Activated T-cell treated with anti-CD3 and anti-CD28 coated beads, Interleukin-2, amount 50 U/mL, for 72 hours (primary cell): Measurements from ENCODE around the gene PCYOX1L. TPM values are rescaled to one million over a fixed set of nuclear protein-coding genes. Genes with fewer than 3 reads are reported as not detected.

Source experiments
- ATAC-seq, 2 donors: fragments of 150-1000 bp; cut with Tn5 transposase; replicated peaks in 1 of 2; 2 replicates each; pipeline ENCODE4 v1.10.0; 2021; ENCODE audit warnings: moderate library complexity in 2 of 2, mild to moderate bottlenecking in 1 of 2
- DNase-seq, 2 donors: peaks; one replicate each; pipeline ENCODE4 v3.0.0; 2021 to 2022; ENCODE audit warnings: mixed read lengths in 1 of 2
- H3K27ac Mint-ChIP-seq: one replicate; pipeline ENCODE4 v1.8.0; 2022; ENCODE audit warnings: mild to moderate bottlenecking, moderate library complexity, mixed read lengths
- H3K27me3 Mint-ChIP-seq: one replicate; pipeline ENCODE4 v1.8.0; 2022; ENCODE audit warnings: low read depth, mixed read lengths
- H3K36me3 Mint-ChIP-seq, 2 donors: one replicate each; pipeline ENCODE4 v1.8.0; 2022; ENCODE audit warnings: mixed read lengths in 2 of 2, mild to moderate bottlenecking in 1 of 2; ENCODE audit not compliant: insufficient read depth in 2 of 2
- H3K4me1 Mint-ChIP-seq: one replicate; pipeline ENCODE4 v1.8.0; 2022; ENCODE audit warnings: low read depth, mixed read lengths
- H3K4me3 Mint-ChIP-seq, 2 donors: one replicate each; pipeline ENCODE4 v1.8.0; 2022; ENCODE audit warnings: mild to moderate bottlenecking in 2 of 2, mixed read lengths in 2 of 2, moderate library complexity in 2 of 2
- H3K9me3 Mint-ChIP-seq, 2 donors: one replicate each; pipeline ENCODE4 v1.8.0; 2022; ENCODE audit warnings: mixed read lengths in 2 of 2
- total RNA-seq, 2 donors: library from RNA; stranded (reverse); gene quantifications; one replicate each; pipeline ENCODE4 v1.2.3, GENCODE V29; 2022

PCYOX1L gene
- total RNA-seq, 2 donors from 2014 or later: 18.2 to 24.4 TPM

GRCh38 chr5:149403923-149404745, 46.3 kb downstream of the PCYOX1L start:
- Mint-ChIP-seq H3K4me1 (no peaks in the 10 kb centered on the region), H3K36me3 (no peaks in the 10 kb centered on the region)

GRCh38 chr5:149404746-149405549, 47.1 kb downstream of the PCYOX1L start:
- Mint-ChIP-seq H3K4me3 (no peak overlapping the region), H3K27me3 (no peaks in the 10 kb centered on the region), H3K27ac (no peak overlapping the region), H3K9me3 (no peaks in the 10 kb centered on the region), H3K4me1 (no peaks in the 10 kb centered on the region), H3K36me3 (no peaks in the 10 kb centered on the region)
- ATAC-seq: no peak
- no peak for DNase-seq

More at GRCh38 chr5:149403923-149404745, 46.3 kb downstream of the PCYOX1L start:
- no peak overlapping the region for H3K4me3 Mint-ChIP-seq
- no peaks in the 10 kb centered on the region for H3K27me3 Mint-ChIP-seq
- DNase-seq (no peak), ATAC-seq (no peak)
- H3K27ac Mint-ChIP-seq: no peak overlapping the region
- no peaks in the 10 kb centered on the region for H3K9me3 Mint-ChIP-seq

GRCh38 chr5:149405550-149406202, 47.8 kb downstream of the PCYOX1L start:
- H3K9me3 Mint-ChIP-seq: no peaks in the 10 kb centered on the region
- H3K4me1 Mint-ChIP-seq: no peaks in the 10 kb centered on the region
- no peaks in the 10 kb centered on the region for H3K36me3 Mint-ChIP-seq
- H3K4me3 Mint-ChIP-seq: no peak overlapping the region
- H3K27me3 Mint-ChIP-seq: no peaks in the 10 kb centered on the region
- H3K27ac Mint-ChIP-seq: no peak overlapping the region
- ATAC-seq (no peak), DNase-seq (no peak)

- no peaks in the 10 kb centered on the region for H3K36me3 Mint-ChIP-seq
Measured at GRCh38 chr5:149406203-149406978, 48.5 kb downstream of the PCYOX1L start.

GRCh38 chr5:149406979-149407306, 49.1 kb downstream of the PCYOX1L start:
- H3K27ac Mint-ChIP-seq: no peak overlapping the region
- no peaks in the 10 kb centered on the region for H3K4me1 Mint-ChIP-seq
- no peaks in the 10 kb centered on the region for H3K9me3 Mint-ChIP-seq
- no peaks in the 10 kb centered on the region for H3K27me3 Mint-ChIP-seq
- H3K4me3 Mint-ChIP-seq: no peak overlapping the region
- DNase-seq (no peak), ATAC-seq (no peak)
- H3K36me3 Mint-ChIP-seq: no peaks in the 10 kb centered on the region

More at GRCh38 chr5:149406203-149406978, 48.5 kb downstream of the PCYOX1L start:
- no peak for ATAC-seq
- Mint-ChIP-seq H3K9me3 (no peaks in the 10 kb centered on the region), H3K4me3 (no peak overlapping the region), H3K4me1 (no peaks in the 10 kb centered on the region), H3K27ac (no peak overlapping the region), H3K27me3 (no peaks in the 10 kb centered on the region)
- no peak for DNase-seq

- no peak overlapping the region for H3K4me3 Mint-ChIP-seq
- H3K4me1 Mint-ChIP-seq: no peaks in the 10 kb centered on the region
- no peaks in the 10 kb centered on the region for H3K27me3 Mint-ChIP-seq
- DNase-seq (no peak), ATAC-seq (no peak)
- H3K36me3 Mint-ChIP-seq: no peaks in the 10 kb centered on the region
- H3K27ac Mint-ChIP-seq: no peak overlapping the region
- H3K9me3 Mint-ChIP-seq: no peaks in the 10 kb centered on the region
Measured at GRCh38 chr5:149407323-149408251, 49.7 kb downstream of the PCYOX1L start.

GRCh38 chr5:149408252-149409099, 50.6 kb downstream of the PCYOX1L start:
- no peak for DNase-seq
- Mint-ChIP-seq H3K27me3 (no peaks in the 10 kb centered on the region), H3K27ac (no peak overlapping the region), H3K4me1 (no peaks in the 10 kb centered on the region), H3K4me3 (no peak overlapping the region), H3K9me3 (no peaks in the 10 kb centered on the region), H3K36me3 (no peaks in the 10 kb centered on the region)
- no peak for ATAC-seq

GRCh38 chr5:149409268-149409948, 51.6 kb downstream of the PCYOX1L start:
- no peaks in the 10 kb centered on the region for H3K9me3 Mint-ChIP-seq
- no peaks in the 10 kb centered on the region for H3K27me3 Mint-ChIP-seq
- H3K4me3 Mint-ChIP-seq: no peak overlapping the region
- ATAC-seq: no peak
- H3K4me1 Mint-ChIP-seq: no peaks in the 10 kb centered on the region
- DNase-seq: no peak
- H3K27ac Mint-ChIP-seq: no peak overlapping the region
- no peaks in the 10 kb centered on the region for H3K36me3 Mint-ChIP-seq

- ATAC-seq (no peak), DNase-seq (no peak)
- H3K4me3 Mint-ChIP-seq: no peak overlapping the region
Measured at GRCh38 chr5:149410071-149410470, 52.2 kb downstream of the PCYOX1L start.

GRCh38 chr5:149410721-149411432, 53.0 kb downstream of the PCYOX1L start:
- no peak overlapping the region for H3K4me3 Mint-ChIP-seq
- H3K27ac Mint-ChIP-seq: no peak overlapping the region
- no peak for DNase-seq
- H3K27me3 Mint-ChIP-seq: no peaks in the 10 kb centered on the region
- H3K9me3 Mint-ChIP-seq: no peaks in the 10 kb centered on the region
- no peaks in the 10 kb centered on the region for H3K4me1 Mint-ChIP-seq
- no peak for ATAC-seq
- no peaks in the 10 kb centered on the region for H3K36me3 Mint-ChIP-seq

More at GRCh38 chr5:149410071-149410470, 52.2 kb downstream of the PCYOX1L start:
- no peaks in the 10 kb centered on the region for H3K9me3 Mint-ChIP-seq
- H3K4me1 Mint-ChIP-seq: no peaks in the 10 kb centered on the region
- no peak overlapping the region for H3K27ac Mint-ChIP-seq
- H3K36me3 Mint-ChIP-seq: no peaks in the 10 kb centered on the region
- no peaks in the 10 kb centered on the region for H3K27me3 Mint-ChIP-seq
